Caco-2 (cell line): ENCODE measurements around the gene ZNF428. TPM values are rescaled to one million over a fixed set of nuclear protein-coding genes. Genes with fewer than 3 reads are reported as not detected.

ENCODE experiments used
- BruUV-seq: library from RNA; stranded (reverse); fragments of 400-500 nt; replicated peaks from 2 replicates; lab custom pipeline; 2021; lab: Mats Ljungman, UMichigan
- CTCF ChIA-PET: fragments of 300-600 bp; sonication (Branson Sonifier 250); formaldehyde crosslinking; loops from one replicate; lab custom pipeline; 2022; ENCODE audit warnings: antibody characterized with exemption; lab: Charles Lee
- POLR2A ChIA-PET: fragments of 300-600 bp; sonication (Branson Sonifier 250); formaldehyde crosslinking; loops from one replicate; lab custom pipeline; 2022; ENCODE audit warnings: antibody characterized with exemption; lab: Charles Lee
- DNase-seq, 2 experiments: peaks; one replicate each; pipeline versions ENCODE4 v3.0.0 to v3.0.0-alpha.2; 2020 to 2022
- H3K27me3 ChIP-seq: replicated peaks from 2 replicates; pipeline ENCODE4 v1.6.0; 2011; ENCODE audit warnings: low read length; ENCODE audit not compliant: control insufficient read depth, insufficient read depth
- H3K36me3 ChIP-seq: 2 replicates; pipeline ENCODE4 v1.5.1; 2011; ENCODE audit warnings: low read length; ENCODE audit not compliant: control insufficient read depth, insufficient read depth
- H3K4me1 ChIP-seq: fragments of 250-450 bp; sonication (Bioruptor Pico); 2 replicates; pipeline ENCODE4 v1.5.1; 2020; ENCODE audit warnings: mild to moderate bottlenecking
- H3K4me3 ChIP-seq: 2 replicates; pipeline ENCODE4 v1.5.1; 2011; ENCODE audit warnings: low read depth, mild to moderate bottlenecking, control low read depth, low read length
- H3K9me3 ChIP-seq: fragments of 250-450 bp; sonication (Bioruptor Pico); 2 replicates; pipeline ENCODE4 v1.5.1; 2020; ENCODE audit warnings: mild to moderate bottlenecking, moderate library complexity
- H3K27ac Mint-ChIP-seq: one replicate; pipeline ENCODE4 v1.8.0; 2022; ENCODE audit warnings: mixed read lengths; ENCODE audit not compliant: unreplicated experiment
- H3K27me3 Mint-ChIP-seq: one replicate; pipeline ENCODE4 v1.8.0; 2022; ENCODE audit warnings: mixed read lengths; ENCODE audit not compliant: insufficient read depth, unreplicated experiment
- H3K36me3 Mint-ChIP-seq: one replicate; pipeline ENCODE4 v1.8.0; 2022; ENCODE audit warnings: mild to moderate bottlenecking, mixed read lengths; ENCODE audit not compliant: insufficient read depth, unreplicated experiment
- H3K4me1 Mint-ChIP-seq: one replicate; pipeline ENCODE4 v1.8.0; 2022; ENCODE audit warnings: low read depth, mixed read lengths; ENCODE audit not compliant: unreplicated experiment
- H3K4me3 Mint-ChIP-seq: one replicate; pipeline ENCODE4 v1.8.0; 2022; ENCODE audit warnings: mild to moderate bottlenecking, moderate library complexity, mixed read lengths; ENCODE audit not compliant: unreplicated experiment
- H3K9me3 Mint-ChIP-seq: one replicate; pipeline ENCODE4 v1.8.0; 2022; ENCODE audit warnings: mixed read lengths; ENCODE audit not compliant: unreplicated experiment
- CTCF ChIP-seq, 2 experiments: fragments of 200-600 bp in 1 of 2; IDR thresholded peaks; 1 replicate in 1 of 2; 2 replicates in 1 of 2; pipeline versions ENCODE4 v1.5.1 to v1.8.0; 2011 to 2022; ENCODE audit warnings: antibody characterized with exemption in 1 of 2, control low read depth in 1 of 2, inconsistent platforms in 1 of 2, low read depth in 1 of 2, low read length in 1 of 2, mild to moderate bottlenecking in 1 of 2, moderate library complexity in 1 of 2; ENCODE audit not compliant: insufficient read depth in 1 of 2, severe bottlenecking in 1 of 2, unreplicated experiment in 1 of 2
- intact Hi-C: fragments of 100-400 bp; cut with micrococcal nuclease; formaldehyde crosslinking; loops from one replicate; pipeline ENCODE4 v1.10.0; 2022; ENCODE audit not compliant: unreplicated experiment
- total RNA-seq: library from RNA; stranded (reverse); gene quantifications from 2 replicates; pipeline ENCODE4 v1.2.3, GENCODE V29; 2022

The ZNF428 gene
- total RNA-seq, 1 experiment from 2014 or later = 38.9 TPM

GRCh38 chr19:43599635-43600295 is 19.7 kb downstream of the ZNF428 start:
- Mint-ChIP-seq H3K27me3 (no peaks in the 10 kb centered on the region), H3K27ac (no peak overlapping the region), H3K9me3 (no peaks in the 10 kb centered on the region), H3K36me3 (peaks cover 30% of the 10 kb centered on the region), H3K4me1 (no peaks in the 10 kb centered on the region), H3K4me3 (no peak overlapping the region)
- peaks cover 6% of the 10 kb centered on the region; the same call in 1 of the 2 replicates for H3K4me1 ChIP-seq
- no peaks in the 10 kb centered on the region for H3K9me3 ChIP-seq
- no peak for DNase-seq
- BruUV-seq = no TSS peak
- no peak overlapping the region for H3K4me3 ChIP-seq
- intact Hi-C loops = loop anchor here (10.0 kb wide), 2 partner anchors 135 to 185 kb away; partner anchors contain the start of genes KCNN4 and LYPD3
- POLR2A ChIA-PET = no interaction called here
- H3K36me3 ChIP-seq = no peaks in the 10 kb centered on the region; the same call in 1 of the 2 replicates
- TF ChIP-seq CTCF (IDR thresholded peaks at IDR 0.05; ENCODE audit: insufficient read depth in 1 of 2, low read depth in 1 of 2, low read length in 1 of 2, severe bottlenecking in 1 of 2, unreplicated experiment in 1 of 2) = no peak
- CTCF ChIA-PET = no interaction called here
- H3K27me3 ChIP-seq = no peaks in the 10 kb centered on the region

DNA sequence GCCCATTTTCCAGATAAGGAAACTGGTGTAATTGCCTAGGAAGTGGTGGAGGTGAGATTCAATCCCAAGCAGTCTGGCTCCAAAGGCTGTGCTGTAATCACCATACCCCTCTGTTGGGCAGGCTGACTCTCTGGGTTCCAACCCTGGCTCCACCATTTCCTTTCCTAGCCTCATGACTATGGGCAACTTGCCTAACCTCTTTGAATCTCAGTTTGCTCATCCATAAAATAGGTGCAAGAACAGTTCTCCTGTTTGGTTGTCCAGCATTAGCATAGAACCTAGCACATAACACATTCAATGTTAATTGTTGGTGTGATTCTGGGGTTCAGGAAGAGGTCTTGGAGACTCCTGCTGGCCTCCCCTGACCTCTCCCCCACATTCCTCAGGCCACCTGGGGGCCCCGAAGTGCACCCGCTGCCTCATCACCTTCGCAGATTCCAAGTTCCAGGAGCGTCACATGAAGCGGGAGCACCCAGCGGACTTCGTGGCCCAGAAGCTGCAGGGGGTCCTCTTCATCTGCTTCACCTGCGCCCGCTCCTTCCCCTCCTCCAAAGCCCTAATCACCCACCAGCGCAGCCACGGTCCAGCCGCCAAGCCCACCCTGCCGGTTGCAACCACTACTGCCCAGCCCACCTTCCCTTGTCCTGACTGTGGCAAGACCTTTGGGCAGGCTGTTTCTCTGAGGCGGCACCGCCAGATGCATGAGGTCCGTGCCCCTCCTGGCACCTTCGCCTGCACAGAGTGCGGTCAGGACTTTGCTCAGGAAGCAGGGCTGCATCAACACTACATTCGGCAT is 20.8 kb downstream of the ZNF428 start:
- ChIA-PET CTCF (no interaction called here), POLR2A (no interaction called here)
- Histone ChIP-seq H3K27me3 (no peaks in the 10 kb centered on the region), H3K4me3 (no peak overlapping the region), H3K4me1 (peaks cover 6% of the 10 kb centered on the region; the same call in 1 of the 2 replicates), H3K9me3 (no peaks in the 10 kb centered on the region), H3K36me3 (no peaks in the 10 kb centered on the region; the same call in 1 of the 2 replicates)
- BruUV-seq = no TSS peak
- peaks cover 5% of the 10 kb centered on the region for H3K4me1 Mint-ChIP-seq
- H3K27ac Mint-ChIP-seq = no peak overlapping the region
- no peak overlapping the region for H3K4me3 Mint-ChIP-seq
- intact Hi-C loops = loop anchor here (10.0 kb wide), 2 partner anchors 134 to 186 kb away; partner anchors contain the start of genes KCNN4 and LYPD3
- no peak for DNase-seq
- peaks cover 30% of the 10 kb centered on the region for H3K36me3 Mint-ChIP-seq
- no peak for TF ChIP-seq CTCF (IDR thresholded peaks at IDR 0.05; ENCODE audit: insufficient read depth in 1 of 2, low read depth in 1 of 2, low read length in 1 of 2, severe bottlenecking in 1 of 2, unreplicated experiment in 1 of 2)
- H3K27me3 Mint-ChIP-seq = no peaks in the 10 kb centered on the region
- H3K9me3 Mint-ChIP-seq = no peaks in the 10 kb centered on the region

GRCh38 chr19:43597876-43598275 is 21.6 kb downstream of the ZNF428 start:
- CTCF ChIA-PET = no interaction called here
- H3K36me3 ChIP-seq = no peaks in the 10 kb centered on the region; the same call in 1 of the 2 replicates

More at GRCh38 chr19:43597876-43598275, 21.6 kb downstream of the ZNF428 start:
- BruUV-seq = no TSS peak
- peak overlapping the region; percentile 57 for H3K4me3 ChIP-seq
- Mint-ChIP-seq H3K9me3 (no peaks in the 10 kb centered on the region), H3K36me3 (peaks cover 36% of the 10 kb centered on the region), H3K27me3 (no peaks in the 10 kb centered on the region), H3K27ac (peak overlapping the region; percentile 95), H3K4me1 (peaks cover 7% of the 10 kb centered on the region), H3K4me3 (peak overlapping the region; percentile 97)
- POLR2A ChIA-PET = no interaction called here
- peaks cover 6% of the 10 kb centered on the region; the same call in 1 of the 2 replicates for H3K4me1 ChIP-seq
- H3K9me3 ChIP-seq = no peaks in the 10 kb centered on the region
- no peak for TF ChIP-seq CTCF (IDR thresholded peaks at IDR 0.05; ENCODE audit: insufficient read depth in 1 of 2, low read depth in 1 of 2, low read length in 1 of 2, severe bottlenecking in 1 of 2, unreplicated experiment in 1 of 2)
- no peak for DNase-seq
- intact Hi-C loops = loop anchor here (10.0 kb wide), 2 partner anchors 133 to 187 kb away; partner anchors contain the start of genes KCNN4 and LYPD3
- no peaks in the 10 kb centered on the region for H3K27me3 ChIP-seq
